Measurements from ENCODE around the gene CST7. TPM values are rescaled to one million over a fixed set of nuclear protein-coding genes. Genes with fewer than 3 reads are reported as not detected.

Gene CST7
- total RNA-seq, 1 experiment from 2014 or later = not detected

GRCh38 chr20:24972341-24972740 is 23.3 kb downstream of the CST7 start:
- DNase-seq (ENCODE audit: low read depth, low spot score) (no peak), ATAC-seq (no peak)
- ChIA-PET RAD21 (ENCODE audit: low non-redundant PET in 1 of 2, low total read pairs in 2 of 2, uncharacterized antibody in 2 of 2, unreplicated experiment in 2 of 2) (no interaction called here), CTCF (no interaction called here), POLR2A (no interaction called here)
- H4K20me1 ChIP-seq (ENCODE audit: insufficient read depth) = no peaks in the 10 kb centered on the region
- no peak overlapping the region for H3K27ac ChIP-seq (ENCODE audit: low read depth, low read length)
- no TSS peak for BruUV-seq (replicated peaks)
- H3K4me3 ChIP-seq (replicated peaks in 1 of 2; ENCODE audit: low read depth in 1 of 2, low read length in 2 of 2) = no peak overlapping the region
- H3K9ac ChIP-seq (ENCODE audit: low read length) = no peak overlapping the region
- H3K36me3 ChIP-seq (ENCODE audit: control insufficient read depth in 1 of 2, insufficient read depth in 2 of 2, low read length in 2 of 2) = peaks cover 22 to 38% of the 10 kb centered on the region in 2 experiments
- H3K4me1 ChIP-seq (ENCODE audit: control insufficient read depth in 1 of 2, insufficient read depth in 2 of 2, low read length in 2 of 2) = no peaks in the 10 kb centered on the region
- TF ChIP-seq EZH2 (IDR thresholded peaks at IDR 0.05) (no peak), ATF3 (IDR thresholded peaks at IDR 0.05) (no peak), MAX (IDR thresholded peaks at IDR 0.05) (no peak), POLR2AphosphoS5 (IDR thresholded peaks at IDR 0.05; ENCODE audit: low read depth, low read length) (no peak), ZBTB33 (IDR thresholded peaks at IDR 0.05; ENCODE audit: extremely low read depth, insufficient replicate concordance, low read length) (no peak), FOSL1 (IDR thresholded peaks at IDR 0.05; ENCODE audit: low read depth) (no peak), EGR1 (IDR thresholded peaks at IDR 0.05; ENCODE audit: low read depth) (no peak), SIN3A (IDR thresholded peaks at IDR 0.05; ENCODE audit: low read depth) (no peak), JUND (IDR thresholded peaks at IDR 0.05) (no peak)
- H3K9me3 ChIP-seq (ENCODE audit: control insufficient read depth in 1 of 2, insufficient read depth in 1 of 2, low read depth in 1 of 2, low read length in 2 of 2) = peaks cover 0 to 5% of the 10 kb centered on the region in 2 experiments; a peak in 1 of 4 replicates
- no peak overlapping the region for H3K4me2 ChIP-seq (ENCODE audit: low read length)
- H3K79me2 ChIP-seq (ENCODE audit: insufficient read depth, low read length) = peaks cover 26% of the 10 kb centered on the region
- intact Hi-C loops (cut with micrococcal nuclease) = no loop called here
- no peaks in the 10 kb centered on the region for H3K27me3 ChIP-seq (ENCODE audit: insufficient read depth, low read length)
- no peaks in the 10 kb centered on the region for H3K9me2 ChIP-seq (ENCODE audit: insufficient read depth)
- H2AFZ ChIP-seq (ENCODE audit: low read depth, low read length, poor library complexity, severe bottlenecking) = no peak overlapping the region
